DOHH2 (cell line): ENCODE measurements around the gene WDR27.

ENCODE experiments used
- CTCF ChIP-seq: fragments of 200-600 bp; sonication (generic); IDR thresholded peaks from one replicate; pipeline ENCODE4 v1.5.1; 2014; ENCODE audit warnings: antibody characterized with exemption, mild to moderate bottlenecking, low read depth, low read length; ENCODE audit not compliant: poor library complexity, severe bottlenecking
- EZH2phosphoT487 ChIP-seq: fragments of 200-600 bp; sonication (generic); IDR thresholded peaks from 2 replicates; pipeline ENCODE4 v1.6.1; 2017; ENCODE audit warnings: borderline replicate concordance, mild to moderate bottlenecking, antibody characterized with exemption, low read length, moderate library complexity, mixed read lengths

- TF ChIP-seq CTCF = no peak
- TF ChIP-seq EZH2phosphoT487 = no peak
Observed at GRCh38 chr6:169487579-169488436, 214.0 kb downstream of the WDR27 start.
